ENCODE measurements around the gene MYO5B. TPM values are rescaled to one million over a fixed set of nuclear protein-coding genes. Genes with fewer than 3 reads are reported as not detected.

The MYO5B gene
- 26.8 and 39.6 TPM in 2 replicates for total RNA-seq

DNA sequence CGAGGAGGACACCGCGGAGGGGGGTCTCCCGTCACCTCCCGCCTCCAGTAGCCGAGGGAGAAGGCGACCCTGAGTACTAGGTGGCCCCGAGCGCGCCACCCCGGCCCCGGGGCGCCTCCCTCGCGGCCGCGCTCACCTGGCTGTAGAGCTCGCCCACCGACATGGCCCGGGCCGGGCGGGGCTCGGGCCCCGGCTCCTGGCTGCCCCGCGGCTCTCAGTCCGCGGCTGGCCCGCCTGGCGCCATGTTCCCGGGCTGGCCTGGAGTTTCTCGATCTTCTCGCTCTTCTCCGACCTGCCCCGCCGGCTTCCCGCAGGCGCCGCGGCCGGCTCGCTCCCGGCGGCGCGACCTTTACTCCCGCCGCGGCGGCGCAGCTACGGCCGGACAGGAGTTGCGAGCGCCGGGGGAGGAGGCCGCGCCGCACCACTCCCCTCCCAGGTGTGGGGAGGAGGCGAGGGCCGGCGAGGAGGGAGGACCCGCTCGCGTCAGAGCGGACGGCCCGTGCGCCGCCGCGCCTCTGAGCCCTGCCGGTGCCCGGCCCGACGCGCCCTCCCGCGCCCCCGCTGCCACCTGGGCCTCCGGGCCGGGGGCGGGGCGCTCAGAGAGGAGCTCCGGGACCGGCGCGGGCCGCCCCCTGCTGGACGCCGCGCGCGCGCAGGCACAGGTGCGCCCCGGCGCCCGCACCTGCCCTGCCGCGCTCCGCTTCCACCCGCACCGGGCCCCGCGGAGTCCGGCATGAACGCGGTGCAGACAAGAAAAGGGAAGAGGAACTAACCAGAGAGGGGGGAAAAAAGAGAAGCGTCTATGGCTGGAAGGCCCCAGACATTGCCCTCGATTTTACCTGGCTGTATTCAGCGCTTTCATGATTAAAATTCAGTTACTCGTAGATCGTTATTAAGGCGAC, at the start of gene MYO5B:
Gene MYO5B (minus strand): TSS at position 517 of the 902 bp plus-strand sequence. CDS start 354 bp downstream, at position 163.

DNA sequence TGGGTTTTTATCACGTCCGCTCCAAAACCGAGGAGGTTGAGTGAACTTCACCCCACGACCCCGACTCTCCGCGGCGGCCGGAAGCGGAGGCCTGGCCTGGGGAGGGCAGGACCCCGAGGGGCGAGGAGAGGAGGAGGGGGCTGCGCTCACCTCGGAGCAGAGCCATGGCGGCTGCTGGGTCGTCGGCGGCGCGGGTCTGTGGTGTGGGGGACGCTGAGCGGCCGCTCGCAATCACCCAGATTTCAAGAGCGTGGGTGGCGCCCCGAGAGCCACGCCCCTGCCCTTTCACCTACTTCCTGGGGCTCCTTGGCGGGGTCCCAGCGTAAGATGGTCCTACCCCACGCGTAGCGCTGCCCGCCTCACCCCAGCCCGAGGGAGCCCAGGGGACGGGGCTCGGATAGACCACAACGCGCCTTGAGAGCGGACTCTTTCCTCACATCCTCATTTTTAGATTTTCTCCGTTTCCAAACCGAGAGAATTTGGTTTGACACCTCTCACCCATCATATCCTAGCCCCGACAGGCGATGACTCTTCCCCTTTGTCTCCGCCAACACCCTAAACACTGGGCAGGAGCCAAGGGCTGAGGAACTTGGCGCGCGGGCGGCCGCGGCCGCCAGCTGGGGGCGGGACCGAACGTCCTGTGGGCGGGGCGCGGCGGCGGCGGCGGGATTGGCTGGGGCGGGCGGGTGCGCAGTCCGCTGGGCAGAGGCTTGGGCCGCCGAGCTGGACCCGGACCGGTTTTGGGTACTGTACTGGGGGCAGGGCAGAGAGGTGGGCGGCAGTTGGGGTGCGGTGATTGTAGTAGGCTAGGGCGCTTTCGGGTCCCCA, 381.4 kb downstream of the MYO5B start, which contains the start of gene ACAA2:
Gene ACAA2 (minus strand): TSS at position 215 of the 828 bp plus-strand sequence. CDS start 49 bp downstream, at position 166.

Other genes with a start within 250 kb of the MYO5B start
- gene CFAP53, start 71.3 kb upstream of the MYO5B start, total RNA-seq, result 0.85 and 1.3 TPM in 2 replicates
- 78.2 and 94.0 TPM in 2 replicates for gene MBD1, start 86.4 kb upstream of the MYO5B start, total RNA-seq
- gene CXXC1, start 92.5 kb upstream of the MYO5B start, total RNA-seq, result 44.7 and 47.6 TPM in 2 replicates
- 6.5 and 12.6 TPM in 2 replicates for gene SKA1, start 179.9 kb upstream of the MYO5B start, total RNA-seq

Data from airway epithelial cell (primary cell).